K562 (cell line): ENCODE results near the gene NFATC3. TPM values are rescaled to one million over a fixed set of nuclear protein-coding genes. Genes with fewer than 3 reads are reported as not detected.

Experiments used
- ATAC-seq: fragments of 200-7000 bp; cut with Tn5 transposase; 3 replicates; pipeline ENCODE4 v1.9.1; 2020; ENCODE audit warnings: moderate library complexity
- BruUV-seq: library from RNA; stranded (reverse); fragments of 400-500 nt; replicated peaks from 2 replicates; lab custom pipeline; 2021; lab: Mats Ljungman, UMichigan
- CTCF ChIA-PET: fragments of 300-600 bp; formaldehyde crosslinking; extraction: SDS; loops from one replicate; lab custom pipeline; 2021; ENCODE audit warnings: low intra/inter-chr PET ratio; lab: Yijun Ruan, JAX
- POLR2A ChIA-PET: fragments of 300-600, 350-650 bp; sonication (Branson Sonifier 250); formaldehyde crosslinking; extraction: SDS; loops from one replicate; lab custom pipeline; 2021; ENCODE audit warnings: antibody characterized with exemption, inconsistent platforms; lab: Yijun Ruan, JAX
- DNase-seq, 4 experiments: peaks; one replicate each; pipeline versions ENCODE4 v3.0.0 to v3.0.0-alpha.2; 2011 to 2018; ENCODE audit warnings: low spot score in 3 of 4, mixed read lengths in 3 of 4; ENCODE audit errors: extremely low read depth in 1 of 4
- FAIRE-seq: peaks from 2 replicates; lab custom pipeline; 2011; peaks lifted over from hg19 to GRCh38; lab: Jason Lieb, UNC
- H2AFZ ChIP-seq: 2 replicates; pipeline ENCODE4 v1.6.0; 2011; ENCODE audit warnings: low read depth, low read length, control low read depth, inconsistent platforms
- H3K27ac ChIP-seq: fragments of 200-600 bp; 3 replicates; pipeline ENCODE4 v1.8.0; 2011; ENCODE audit warnings: low read depth, mild to moderate bottlenecking, control low read depth, inconsistent platforms, low read length, moderate library complexity, mixed read lengths; ENCODE audit errors: extremely low read depth
- H3K27me3 ChIP-seq, 2 experiments: fragments of 300-600 bp in 1 of 2; 2 replicates in 1 of 2; 3 replicates in 1 of 2; pipeline versions ENCODE4 v1.6.0 to v1.8.0; 2011; ENCODE audit warnings: inconsistent platforms in 2 of 2, low read length in 2 of 2, mild to moderate bottlenecking in 1 of 2, mixed read lengths in 1 of 2, moderate library complexity in 1 of 2; ENCODE audit not compliant: control insufficient read depth in 2 of 2, insufficient read depth in 2 of 2
- H3K36me3 ChIP-seq: fragments of 300-600 bp; 3 replicates; pipeline ENCODE4 v1.8.0; 2011; ENCODE audit warnings: mild to moderate bottlenecking, low read length, inconsistent platforms; ENCODE audit not compliant: control insufficient read depth, insufficient read depth
- H3K4me1 ChIP-seq, 2 experiments: fragments of 200-600 bp in 1 of 2; replicated peaks in 1 of 2; 2 replicates in 1 of 2; 3 replicates in 1 of 2; pipeline versions ENCODE4 v1.5.1 to v1.8.0; 2011; ENCODE audit warnings: inconsistent platforms in 2 of 2, low read length in 2 of 2, mild to moderate bottlenecking in 1 of 2, mixed read lengths in 1 of 2, moderate library complexity in 1 of 2; ENCODE audit not compliant: control insufficient read depth in 2 of 2, insufficient read depth in 2 of 2
- H3K4me2 ChIP-seq: 2 replicates; pipeline ENCODE4 v1.6.1; 2011; ENCODE audit warnings: low read length, control low read depth, inconsistent platforms, mixed read lengths; ENCODE audit not compliant: insufficient read depth
- H3K4me3 ChIP-seq: fragments of 200-600 bp; sonication (generic), shearing (Covaris generic); 2 replicates; pipeline ENCODE4 v1.5.1; 2016; ENCODE audit warnings: control low read depth, inconsistent platforms
- H3K79me2 ChIP-seq: fragments of 200-600 bp; 3 replicates; pipeline ENCODE4 v1.8.0; 2011; ENCODE audit warnings: low read length, inconsistent platforms; ENCODE audit not compliant: control insufficient read depth, insufficient read depth
- H3K9ac ChIP-seq, 2 experiments: 2 replicates each; pipeline versions ENCODE4 v1.6.0 to v1.6.1; 2011; ENCODE audit warnings: low read depth in 2 of 2, low read length in 2 of 2, control low read depth in 1 of 2, inconsistent platforms in 1 of 2, mild to moderate bottlenecking in 1 of 2, mixed read lengths in 1 of 2; ENCODE audit not compliant: insufficient read depth in 1 of 2
- H3K9me1 ChIP-seq: one replicate; pipeline ENCODE4 v1.6.0; 2011; ENCODE audit warnings: inconsistent platforms, mild to moderate bottlenecking, low read length, moderate library complexity; ENCODE audit not compliant: control insufficient read depth, insufficient read depth
- H3K9me3 ChIP-seq: replicated peaks from 2 replicates; pipeline ENCODE4 v1.5.1; 2011; ENCODE audit warnings: low read depth, low read length, inconsistent platforms; ENCODE audit not compliant: control insufficient read depth, insufficient read depth
- H4K20me1 ChIP-seq: replicated peaks from 2 replicates; pipeline ENCODE4 v1.6.1; 2011; ENCODE audit warnings: low read length, inconsistent platforms, mixed read lengths; ENCODE audit not compliant: control insufficient read depth, insufficient read depth
- AFF1 ChIP-seq, 2 experiments: fragments of 450-650 bp; IDR thresholded peaks; 2 replicates each; pipeline ENCODE4 v1.6.1; 2018; ENCODE audit warnings: mild to moderate bottlenecking in 2 of 2, low read depth in 1 of 2; ENCODE audit not compliant: partially characterized antibody in 2 of 2
- CBX5 ChIP-seq: IDR thresholded peaks from 2 replicates; pipeline ENCODE4 v1.6.1; 2014; ENCODE audit warnings: low read depth, borderline replicate concordance
- ETS2 ChIP-seq: IDR thresholded peaks from 2 replicates; pipeline ENCODE4 v1.6.1; 2016; ENCODE audit warnings: borderline replicate concordance, missing genetic modification characterization, mild to moderate bottlenecking, moderate library complexity, missing compliant biosample characterization; ENCODE audit not compliant: poor library complexity, severe bottlenecking
- FOXP1 ChIP-seq: sonication (generic); formaldehyde crosslinking; IDR thresholded peaks from 2 replicates; pipeline ENCODE4 v1.8.0; 2022; ENCODE audit warnings: mild to moderate bottlenecking, missing genetic modification reagents
- JUND ChIP-seq, 2 experiments: IDR thresholded peaks; 2 replicates in 1 of 2; 3 replicates in 1 of 2; pipeline ENCODE4 v1.6.1; 2011; ENCODE audit warnings: borderline replicate concordance in 2 of 2, low read depth in 2 of 2, low read length in 2 of 2, improper control_type of control experiment in 1 of 2, missing biosample characterization in 1 of 2, missing genetic modification characterization in 1 of 2, missing genetic modification reagents in 1 of 2
- KHSRP ChIP-seq: fragments of 450-650 bp; IDR thresholded peaks from 2 replicates; pipeline ENCODE4 v1.6.1; 2017
- KLF1 ChIP-seq: fragments of 450-650 bp; IDR thresholded peaks from 2 replicates; pipeline ENCODE4 v1.6.1; 2016; ENCODE audit warnings: missing genetic modification characterization, missing compliant biosample characterization
- LCOR ChIP-seq: sonication (generic); formaldehyde crosslinking; IDR thresholded peaks from 2 replicates; pipeline ENCODE4 v1.8.0; 2022; ENCODE audit warnings: mild to moderate bottlenecking, missing genetic modification reagents
- MAZ ChIP-seq, 2 experiments: fragments of 450-650 bp in 1 of 2; sonication (generic) in 1 of 2; formaldehyde crosslinking; IDR thresholded peaks in 1 of 2; conservative IDR thresholded peaks in 1 of 2; 2 replicates each; pipeline versions ENCODE4 v1.4.0 to v1.5.0; 2020; ENCODE audit warnings: mild to moderate bottlenecking in 1 of 2, missing genetic modification reagents in 1 of 2
- PHB2 ChIP-seq: fragments of 450-650 bp; IDR thresholded peaks from 2 replicates; pipeline ENCODE4 v1.6.1; 2017; ENCODE audit warnings: low read depth
- SMAD4 ChIP-seq: fragments of 250-450 bp; sonication (Bioruptor Pico); conservative IDR thresholded peaks from 2 replicates; pipeline ENCODE4 v1.8.0; 2021; ENCODE audit warnings: inconsistent platforms, mild to moderate bottlenecking, moderate library complexity
- SNAPC5 ChIP-seq: fragments of 250-450 bp; sonication (Bioruptor Pico); IDR thresholded peaks from 2 replicates; pipeline ENCODE4 v1.8.0; 2021; ENCODE audit warnings: moderate library complexity, mild to moderate bottlenecking, inconsistent platforms
- TRIM25 ChIP-seq: fragments of 450-650 bp; IDR thresholded peaks from 2 replicates; pipeline ENCODE4 v1.7.0; 2016; ENCODE audit warnings: borderline replicate concordance
- WHSC1 ChIP-seq: IDR thresholded peaks from one replicate; pipeline ENCODE4 v1.6.1; 2012; ENCODE audit warnings: low read length, control low read depth, inconsistent platforms
- YY1 ChIP-seq, 3 experiments: IDR thresholded peaks; 2 replicates each; pipeline ENCODE4 v1.6.1; 2011; ENCODE audit warnings: low read length in 2 of 3, mild to moderate bottlenecking in 2 of 3, moderate library complexity in 2 of 3, borderline replicate concordance in 1 of 3, control low read depth in 1 of 3, low read depth in 1 of 3; ENCODE audit not compliant: insufficient read depth in 3 of 3, insufficient replicate concordance in 2 of 3, control insufficient read depth in 1 of 3, insufficient read length in 1 of 3; ENCODE audit errors: extremely low read depth in 1 of 3
- ZNF282 ChIP-seq: sonication (generic); formaldehyde crosslinking; IDR thresholded peaks from 2 replicates; pipeline ENCODE4 v1.8.1; 2023; ENCODE audit warnings: missing genetic modification reagents
- ZNF696 ChIP-seq: fragments of 250-450 bp; sonication (Bioruptor Pico); conservative IDR thresholded peaks from 2 replicates; pipeline ENCODE4 v1.4.0; 2020; ENCODE audit warnings: mild to moderate bottlenecking, moderate library complexity
- WGBS: fragments of 100-300 bp; shearing (Covaris generic); methylation state at CpG from one replicate; pipeline ENCODE4 v1.1.6; 2016; ENCODE audit warnings: low coverage, mixed read lengths; ENCODE audit not compliant: insufficient coverage; ENCODE audit errors: missing lambda C conversion rate; 5-methylcytosine and 5-hydroxymethylcytosine counted together
- in situ Hi-C: fragments of 300-500 bp; cut with MboI; formaldehyde crosslinking; loops from 4 replicates; pipeline ENCODE4 v1.15.0; 2018; ENCODE audit warnings: inconsistent platforms, mixed read lengths
- intact Hi-C: fragments of 100-400 bp; cut with micrococcal nuclease; formaldehyde crosslinking; loops from 2 replicates; pipeline ENCODE4 v1.14.2; 2022
- polyA plus RNA-seq, 8 experiments: library from polyadenylated mRNA; depleted of rRNA in 4 of 8; stranded (reverse) in 5 of 8; unstranded in 3 of 8; fragments of >200 nt; fragmentation: Nextera tagmentation in 2 of 8; fragmentation: Illumina TruSeq in 1 of 8; extraction: Ambion mirVana in 2 of 8; extraction: Trizol in 1 of 8; gene quantifications; 2 replicates each; pipeline versions ENCODE4 v1.2.1 to v1.2.3, GENCODE V29; 2011 to 2014; ENCODE audit warnings: inconsistent platforms in 1 of 8, missing spikeins in 1 of 8
- total RNA-seq, 7 experiments: library from RNA; depleted of rRNA in 6 of 7; stranded (reverse); fragments of >200 nt in 6 of 7; fragmentation: Illumina TruSeq in 2 of 7; extraction: Trizol in 2 of 7; gene quantifications; 2 replicates each; pipeline versions ENCODE4 v1.2.1 to v1.2.3, GENCODE V29; 2011 to 2021; ENCODE audit warnings: low replicate concordance in 1 of 7

Gene NFATC3
- total and polyA plus RNA-seq, 9 of the 15 experiments (the other 6 are each of a cell fraction or from before 2014, with no cell fraction given), result 15.7 to 98.4 (median 59.4) TPM

- POLR2A ChIA-PET, result no interaction called here
- no TSS peak for BruUV-seq
- TF ChIP-seq CBX5, result no peak
- TF ChIP-seq TRIM25, result no peak
- TF ChIP-seq AFF1 (IDR thresholded peaks at IDR 0.05; ENCODE audit: low read depth in 1 of 2, partially characterized antibody in 2 of 2), result no peak
- TF ChIP-seq FOXP1, result no peak
- TF ChIP-seq ZNF696 (CRISPR knock-in tag), result no peak
- no peak for TF ChIP-seq MAZ (CRISPR knock-in tag; conservative IDR thresholded peaks at IDR 0.05 in 1 of 2, IDR thresholded peaks at IDR 0.05 in 1 of 2)
- TF ChIP-seq KLF1 (tag), result no peak
- TF ChIP-seq LCOR (CRISPR knock-in tag), result no peak
- TF ChIP-seq SNAPC5 (CRISPR knock-in tag), result no peak
- no peak for TF ChIP-seq ZNF282 (CRISPR knock-in tag)
- no peak for TF ChIP-seq SMAD4
- TF ChIP-seq YY1 (IDR thresholded peaks at IDR 0.05; ENCODE audit: borderline replicate concordance in 1 of 3, control insufficient read depth in 1 of 3, extremely low read depth in 1 of 3, insufficient read depth in 3 of 3, insufficient read length in 1 of 3, insufficient replicate concordance in 2 of 3, low read depth in 1 of 3, low read length in 2 of 3), result no peak
- no peak for TF ChIP-seq WHSC1
- no peak for TF ChIP-seq PHB2
- TF ChIP-seq KHSRP, result no peak
- TF ChIP-seq ETS2 (tag), result no peak
- TF ChIP-seq JUND (IDR thresholded peaks at IDR 0.05; ENCODE audit: borderline replicate concordance, low read depth, low read length), result no peak
- TF ChIP-seq JUND (tag; IDR thresholded peaks at IDR 0.05; ENCODE audit: borderline replicate concordance, low read depth, low read length), result no peak
Observed at GRCh38 chr16:68046106-68046505, 39.1 kb upstream of the NFATC3 start.

More at GRCh38 chr16:68046106-68046505, 39.1 kb upstream of the NFATC3 start:
- FAIRE-seq (no peak), ATAC-seq (no peak), DNase-seq (no peak)
- CTCF ChIA-PET, result no interaction called here
- Histone ChIP-seq H3K4me1 (no peaks in the 10 kb centered on the region), H2AFZ (no peak overlapping the region), H3K27me3 (no peaks in the 10 kb centered on the region), H3K27ac (no peak overlapping the region), H3K9me1 (no peaks in the 10 kb centered on the region), H4K20me1 (no peaks in the 10 kb centered on the region), H3K9me3 (no peaks in the 10 kb centered on the region), H3K4me3 (no peak overlapping the region), H3K9ac (no peak overlapping the region), H3K36me3 (peaks cover 37% of the 10 kb centered on the region; the same call in 2 of the 3 replicates), H3K4me2 (no peak overlapping the region), H3K79me2 (no peaks in the 10 kb centered on the region)
- 86% methylated on average over 5 of the region's 7 CpGs for WGBS
- in situ Hi-C loops (loop anchor here (10.0 kb wide), 2 partner anchors 231 to 371 kb away; no protein-coding TSS in a partner anchor), intact Hi-C loops (loop anchor here (10.0 kb wide), 1 partner anchor 161 kb away; the partner anchor contains the start of gene NRN1L)
